Panc1 (cell line): ENCODE results near the gene SCNN1B. TPM values are rescaled to one million over a fixed set of nuclear protein-coding genes. Genes with fewer than 3 reads are reported as not detected.

Experiments
- ATAC-seq: fragments of 200-7000 bp; cut with Tn5 transposase; 2 replicates; pipeline ENCODE4 v1.9.1; 2020; ENCODE audit warnings: mild to moderate bottlenecking, moderate library complexity
- BruUV-seq: library from RNA; stranded (reverse); fragments of 400-500 nt; replicated peaks from 2 replicates; lab custom pipeline; 2021; lab: Mats Ljungman, UMichigan
- CTCF ChIA-PET: fragments of 300-600 bp; sonication (Branson Sonifier 250); formaldehyde crosslinking; loops from one replicate; lab custom pipeline; 2022; ENCODE audit warnings: antibody characterized with exemption; lab: Charles Lee
- POLR2A ChIA-PET: fragments of 300-600 bp; sonication (Branson Sonifier 250); formaldehyde crosslinking; loops from one replicate; lab custom pipeline; 2022; ENCODE audit warnings: antibody characterized with exemption; lab: Charles Lee
- DNase-seq: peaks from one replicate; pipeline ENCODE4 v3.0.0-alpha.2; 2010; ENCODE audit warnings: low read depth, low spot score
- H3K27ac ChIP-seq: 2 replicates; pipeline ENCODE4 v1.5.1; 2011; ENCODE audit warnings: mild to moderate bottlenecking, low read length, inconsistent platforms
- H3K27me3 ChIP-seq: fragments of 200-500 bp; sonication (Bioruptor generic); 2 replicates; pipeline ENCODE4 v1.6.0; 2014; ENCODE audit warnings: low read length, inconsistent platforms; ENCODE audit not compliant: control insufficient read depth, insufficient read depth
- H3K36me3 ChIP-seq: fragments of 200-500 bp; sonication (Bioruptor generic); 2 replicates; pipeline ENCODE4 v1.5.1; 2014; ENCODE audit warnings: inconsistent platforms, mild to moderate bottlenecking, low read length, moderate library complexity; ENCODE audit not compliant: control insufficient read depth, insufficient read depth
- H3K4me1 ChIP-seq: 2 replicates; pipeline ENCODE4 v1.5.1; 2011; ENCODE audit warnings: inconsistent platforms, mild to moderate bottlenecking, low read length, moderate library complexity; ENCODE audit not compliant: control insufficient read depth, insufficient read depth
- H3K4me3 ChIP-seq, 2 experiments: 2 replicates each; pipeline ENCODE4 v1.5.1; 2011 to 2012; ENCODE audit warnings: low read depth in 2 of 2, low read length in 2 of 2, mild to moderate bottlenecking in 2 of 2, inconsistent platforms in 1 of 2, moderate library complexity in 1 of 2
- H3K9me3 ChIP-seq: fragments of 200-500 bp; sonication (Bioruptor generic); 2 replicates; pipeline ENCODE4 v1.5.1; 2014; ENCODE audit warnings: low read depth, mild to moderate bottlenecking, inconsistent platforms, low read length, moderate library complexity; ENCODE audit not compliant: control insufficient read depth, insufficient read depth
- POLR2AphosphoS5 ChIP-seq: IDR thresholded peaks from 2 replicates; pipeline ENCODE4 v1.6.1; 2012; ENCODE audit warnings: mild to moderate bottlenecking, low read depth, low read length, moderate library complexity
- SIN3A ChIP-seq: IDR thresholded peaks from 2 replicates; pipeline ENCODE4 v1.6.1; 2012; ENCODE audit warnings: low read depth, mild to moderate bottlenecking, low read length, moderate library complexity, borderline replicate concordance; ENCODE audit not compliant: insufficient read depth
- TCF7L2 ChIP-seq: IDR thresholded peaks from 2 replicates; pipeline ENCODE4 v1.6.1; 2011; ENCODE audit warnings: mild to moderate bottlenecking, low read depth, low read length, inconsistent platforms
- in situ Hi-C: cut with HindIII; loops from 2 replicates; pipeline ENCODE4 v1.10.0; 2016; ENCODE audit warnings: low sequenced_read_pairs, low pct_unique_long_range_greater_than_20kb
- intact Hi-C: fragments of 100-400 bp; cut with micrococcal nuclease; formaldehyde crosslinking; loops from one replicate; pipeline ENCODE4 v1.10.0; 2022; ENCODE audit not compliant: unreplicated experiment
- total RNA-seq: library from RNA; stranded (reverse); gene quantifications from one replicate; pipeline ENCODE4 v1.2.1, GENCODE V29; 2021; ENCODE audit not compliant: unreplicated experiment
- TF ChIP-seq, protein P1 (sequence below), 2 experiments: IDR thresholded peaks; 2 replicates each; pipeline ENCODE4 v1.6.1; 2011 to 2012; ENCODE audit warnings: low read depth in 2 of 2, control low read depth in 1 of 2, low read length in 1 of 2, mild to moderate bottlenecking in 1 of 2, moderate library complexity in 1 of 2; ENCODE audit not compliant: insufficient read depth in 1 of 2
- TF ChIP-seq, protein P2 (sequence below): fragments of 450-650 bp; IDR thresholded peaks from 2 replicates; pipeline ENCODE4 v1.5.1; 2017; ENCODE audit warnings: mild to moderate bottlenecking

SCNN1B gene
- total RNA-seq, 1 experiment from 2014 or later = 10.7 TPM

GRCh38 chr16:23321206-23321875, 19.2 kb downstream of the SCNN1B start:
- no peak overlapping the region for H3K4me3 ChIP-seq
- CTCF ChIA-PET = no interaction called here
- in situ Hi-C loops = no loop called here

GRCh38 chr16:23323224-23324030, 21.3 kb downstream of the SCNN1B start:
- no TSS peak for BruUV-seq
- no peaks in the 10 kb centered on the region for H3K36me3 ChIP-seq
- H3K4me3 ChIP-seq = no peak overlapping the region
- peaks cover 13% of the 10 kb centered on the region for H3K4me1 ChIP-seq
- intact Hi-C loops (no loop called here), in situ Hi-C loops (no loop called here)
- ATAC-seq (0 out of 2 replicates have a peak, but pooled peaks have one; percentile 31), DNase-seq (no peak)
- no peak overlapping the region for H3K27ac ChIP-seq
- no peaks in the 10 kb centered on the region for H3K27me3 ChIP-seq
- TF ChIP-seq, protein P1, sequence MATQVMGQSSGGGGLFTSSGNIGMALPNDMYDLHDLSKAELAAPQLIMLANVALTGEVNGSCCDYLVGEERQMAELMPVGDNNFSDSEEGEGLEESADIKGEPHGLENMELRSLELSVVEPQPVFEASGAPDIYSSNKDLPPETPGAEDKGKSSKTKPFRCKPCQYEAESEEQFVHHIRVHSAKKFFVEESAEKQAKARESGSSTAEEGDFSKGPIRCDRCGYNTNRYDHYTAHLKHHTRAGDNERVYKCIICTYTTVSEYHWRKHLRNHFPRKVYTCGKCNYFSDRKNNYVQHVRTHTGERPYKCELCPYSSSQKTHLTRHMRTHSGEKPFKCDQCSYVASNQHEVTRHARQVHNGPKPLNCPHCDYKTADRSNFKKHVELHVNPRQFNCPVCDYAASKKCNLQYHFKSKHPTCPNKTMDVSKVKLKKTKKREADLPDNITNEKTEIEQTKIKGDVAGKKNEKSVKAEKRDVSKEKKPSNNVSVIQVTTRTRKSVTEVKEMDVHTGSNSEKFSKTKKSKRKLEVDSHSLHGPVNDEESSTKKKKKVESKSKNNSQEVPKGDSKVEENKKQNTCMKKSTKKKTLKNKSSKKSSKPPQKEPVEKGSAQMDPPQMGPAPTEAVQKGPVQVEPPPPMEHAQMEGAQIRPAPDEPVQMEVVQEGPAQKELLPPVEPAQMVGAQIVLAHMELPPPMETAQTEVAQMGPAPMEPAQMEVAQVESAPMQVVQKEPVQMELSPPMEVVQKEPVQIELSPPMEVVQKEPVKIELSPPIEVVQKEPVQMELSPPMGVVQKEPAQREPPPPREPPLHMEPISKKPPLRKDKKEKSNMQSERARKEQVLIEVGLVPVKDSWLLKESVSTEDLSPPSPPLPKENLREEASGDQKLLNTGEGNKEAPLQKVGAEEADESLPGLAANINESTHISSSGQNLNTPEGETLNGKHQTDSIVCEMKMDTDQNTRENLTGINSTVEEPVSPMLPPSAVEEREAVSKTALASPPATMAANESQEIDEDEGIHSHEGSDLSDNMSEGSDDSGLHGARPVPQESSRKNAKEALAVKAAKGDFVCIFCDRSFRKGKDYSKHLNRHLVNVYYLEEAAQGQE (IDR thresholded peaks at IDR 0.05; ENCODE audit: insufficient read depth in 1 of 2, low read depth in 2 of 2, low read length in 1 of 2) = no peak
- TF ChIP-seq TCF7L2 (no peak), POLR2AphosphoS5 (no peak)
- TF ChIP-seq, protein P2, sequence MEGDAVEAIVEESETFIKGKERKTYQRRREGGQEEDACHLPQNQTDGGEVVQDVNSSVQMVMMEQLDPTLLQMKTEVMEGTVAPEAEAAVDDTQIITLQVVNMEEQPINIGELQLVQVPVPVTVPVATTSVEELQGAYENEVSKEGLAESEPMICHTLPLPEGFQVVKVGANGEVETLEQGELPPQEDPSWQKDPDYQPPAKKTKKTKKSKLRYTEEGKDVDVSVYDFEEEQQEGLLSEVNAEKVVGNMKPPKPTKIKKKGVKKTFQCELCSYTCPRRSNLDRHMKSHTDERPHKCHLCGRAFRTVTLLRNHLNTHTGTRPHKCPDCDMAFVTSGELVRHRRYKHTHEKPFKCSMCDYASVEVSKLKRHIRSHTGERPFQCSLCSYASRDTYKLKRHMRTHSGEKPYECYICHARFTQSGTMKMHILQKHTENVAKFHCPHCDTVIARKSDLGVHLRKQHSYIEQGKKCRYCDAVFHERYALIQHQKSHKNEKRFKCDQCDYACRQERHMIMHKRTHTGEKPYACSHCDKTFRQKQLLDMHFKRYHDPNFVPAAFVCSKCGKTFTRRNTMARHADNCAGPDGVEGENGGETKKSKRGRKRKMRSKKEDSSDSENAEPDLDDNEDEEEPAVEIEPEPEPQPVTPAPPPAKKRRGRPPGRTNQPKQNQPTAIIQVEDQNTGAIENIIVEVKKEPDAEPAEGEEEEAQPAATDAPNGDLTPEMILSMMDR = no peak
- ChIA-PET POLR2A (interaction anchor here (0.6 kb wide), 1 partner anchor 14 kb away, joined by 4 read pairs; no protein-coding TSS in a partner anchor), CTCF (no interaction called here)
- no peaks in the 10 kb centered on the region for H3K9me3 ChIP-seq

More at GRCh38 chr16:23321206-23321875, 19.2 kb downstream of the SCNN1B start:
- TF ChIP-seq POLR2AphosphoS5 = no peak
- TF ChIP-seq, protein P2 = no peak
- no peak for TF ChIP-seq SIN3A
- TF ChIP-seq, protein P1 (IDR thresholded peaks at IDR 0.05; ENCODE audit: insufficient read depth in 1 of 2, low read depth in 2 of 2, low read length in 1 of 2) = no peak
- no peak for TF ChIP-seq TCF7L2
- DNase-seq (no peak), ATAC-seq (no peak)
- H3K27me3 ChIP-seq = no peaks in the 10 kb centered on the region
- H3K4me1 ChIP-seq = peaks cover 23% of the 10 kb centered on the region
- no peak overlapping the region for H3K27ac ChIP-seq
- no peaks in the 10 kb centered on the region for H3K36me3 ChIP-seq
- no TSS peak for BruUV-seq
- POLR2A ChIA-PET = interaction anchor here (0.6 kb wide), 1 partner anchor 185 kb away, joined by 7 read pairs; no protein-coding TSS in a partner anchor
- intact Hi-C loops = no loop called here
- no peaks in the 10 kb centered on the region for H3K9me3 ChIP-seq
